Lung (tissue), 12 donors: ENCODE measurements around the gene LAYN. TPM values are rescaled to one million over a fixed set of nuclear protein-coding genes. Genes with fewer than 3 reads are reported as not detected.

ENCODE experiments used
- ATAC-seq: fragments of 200-7000 bp; cut with Tn5 transposase; one replicate; pipeline ENCODE4 v1.9.1; 2020; ENCODE audit warnings: moderate number of reproducible peaks; ENCODE audit not compliant: insufficient read depth, low FRiP score
- DNase-seq, 3 donors: peaks; one replicate each; pipeline ENCODE4 v3.0.0-alpha.2; 2013 to 2017
- H3K27ac ChIP-seq, 2 donors: one replicate each; pipeline ENCODE4 v1.5.1; 2013; ENCODE audit warnings: mild to moderate bottlenecking in 2 of 2, moderate library complexity in 2 of 2, control low read depth in 1 of 2, inconsistent platforms in 1 of 2, low read depth in 1 of 2, low read length in 1 of 2
- H3K27me3 ChIP-seq, 3 donors: one replicate each; pipeline ENCODE4 v1.5.1; 2013; ENCODE audit warnings: low read length in 2 of 3; ENCODE audit not compliant: control insufficient read depth in 3 of 3, insufficient read depth in 3 of 3
- H3K36me3 ChIP-seq, 4 donors: one replicate each; pipeline ENCODE4 v1.5.1; 2013; ENCODE audit warnings: low read length in 4 of 4, mild to moderate bottlenecking in 1 of 4, moderate library complexity in 1 of 4; ENCODE audit not compliant: control insufficient read depth in 4 of 4, insufficient read depth in 4 of 4
- H3K4me1 ChIP-seq, 5 donors: one replicate each; pipeline ENCODE4 v1.5.1; 2013; ENCODE audit warnings: low read length in 5 of 5, mild to moderate bottlenecking in 2 of 5, moderate library complexity in 1 of 5; ENCODE audit not compliant: control insufficient read depth in 5 of 5, insufficient read depth in 5 of 5
- H3K4me3 ChIP-seq: one replicate; pipeline ENCODE4 v1.5.1; 2013; ENCODE audit warnings: mild to moderate bottlenecking, control low read depth, moderate library complexity
- H3K9ac ChIP-seq, 2 donors: one replicate each; pipeline ENCODE4 v1.5.1; 2013; ENCODE audit warnings: low read length in 2 of 2, control low read depth in 1 of 2; ENCODE audit not compliant: insufficient read depth in 1 of 2
- H3K9me3 ChIP-seq, 4 donors: one replicate each; pipeline ENCODE4 v1.5.1; 2013; ENCODE audit warnings: low read length in 3 of 4, mild to moderate bottlenecking in 1 of 4, moderate library complexity in 1 of 4; ENCODE audit not compliant: control insufficient read depth in 4 of 4, insufficient read depth in 3 of 4
- CTCF ChIP-seq: IDR thresholded peaks from 2 replicates; pipeline ENCODE4 v1.5.1; 2012; ENCODE audit warnings: mild to moderate bottlenecking; ENCODE audit errors: control extremely low read depth, extremely low read depth
- WGBS, 2 donors: extraction: QIAGEN DNeasy Blood & Tissue Kit; methylation state at CpG; one replicate each; pipeline ENCODE4 v1.1.7; 2013; 5-methylcytosine and 5-hydroxymethylcytosine counted together
- polyA plus RNA-seq, 2 donors: library from polyadenylated mRNA; stranded (reverse); fragments of 200-250 nt; gene quantifications; one replicate each; pipeline ENCODE4 v1.2.1, GENCODE V29; 2013
- total RNA-seq, 2 donors: library from RNA; depleted of rRNA in 1 of 2; stranded (reverse); fragments of >200 nt in 1 of 2; gene quantifications; one replicate each; pipeline ENCODE4 v1.2.1, GENCODE V29; 2014 to 2021
- donor health status: control.
- donor health status: control.
- donor health status: Bipolar disorder and iron deficiency.
- donor health status: healthy.
- donor health status: DM: yes; HTN: yes; CAD: no.

LAYN gene
- total and polyA plus RNA-seq, 4 donors = 6.5 to 13.4 (median 11.3) TPM

GRCh38 chr11:111512296-111513239, 28.0 kb upstream of the LAYN start, which contains the start of gene BTG4:
Gene BTG4, minus strand, starts transcription at chr11:111512386. Its CDS starts 13,610 bp downstream, at chr11:111498776.
- WGBS, 2 donors = 5% methylated on average over 78 to 90 of the region's 90 CpGs
- TF ChIP-seq CTCF = no peak
- peak within 1 kb of the TSS; percentile 41 for H3K4me3 ChIP-seq
- no peak for ATAC-seq
- peaks cover 0 to 41% (median 34%) of the 10 kb centered on the region in 3 donors for H3K27me3 ChIP-seq
- no peak within 1 kb of the TSS for H3K9ac ChIP-seq
- H3K9me3 ChIP-seq = no peaks in the 10 kb centered on the region
- no peak within 1 kb of the TSS for H3K27ac ChIP-seq
- DNase-seq = peak; percentile 20 to 51 (median 40)
- no peaks in the 10 kb centered on the region for H3K36me3 ChIP-seq
- peaks cover 0 to 11% (median 0%) of the 10 kb centered on the region in 5 donors for H3K4me1 ChIP-seq

GRCh38 chr11:111513240-111513605, 27.3 kb upstream of the LAYN start:
- ATAC-seq (no peak), DNase-seq (no peak)

GRCh38 chr11:111514216-111515031, 26.1 kb upstream of the LAYN start, which contains the start of gene HOATZ:
Gene HOATZ, plus strand, starts transcription at chr11:111514778. Its CDS starts 7 bp downstream, at chr11:111514785.
- peak; percentile 37 to 45 (median 41) for DNase-seq
- TF ChIP-seq CTCF = no peak
- no peaks in the 10 kb centered on the region for H3K36me3 ChIP-seq
- H3K4me3 ChIP-seq = no peak within 1 kb of the TSS
- ATAC-seq = no peak
- no peak within 1 kb of the TSS for H3K27ac ChIP-seq
- peaks cover 0 to 41% (median 34%) of the 10 kb centered on the region in 3 donors for H3K27me3 ChIP-seq
- no peak within 1 kb of the TSS for H3K9ac ChIP-seq
- H3K4me1 ChIP-seq = peaks cover 0 to 11% (median 0%) of the 10 kb centered on the region in 5 donors
- no peaks in the 10 kb centered on the region for H3K9me3 ChIP-seq
- 17 to 24% methylated on average over 33 to 39 of the region's 39 CpGs for WGBS, 2 donors

More at GRCh38 chr11:111513240-111513605, 27.3 kb upstream of the LAYN start:
- Histone ChIP-seq H3K27ac (no peak overlapping the region), H3K27me3 (peaks cover 0 to 41% (median 34%) of the 10 kb centered on the region in 3 donors), H3K36me3 (no peaks in the 10 kb centered on the region), H3K9me3 (no peaks in the 10 kb centered on the region), H3K4me1 (peaks cover 0 to 11% (median 0%) of the 10 kb centered on the region in 5 donors), H3K9ac (no peak overlapping the region), H3K4me3 (no peak overlapping the region)
- no peak for TF ChIP-seq CTCF
- WGBS, 2 donors = 42 to 45% methylated on average over 6 of the region's 6 CpGs
